ENCODE measurements around the gene SETMAR.
"Not testable (repeated sequence)": the region's sequence is repeated elsewhere in the genome, so short reads cannot be mapped to it uniquely, and the experiment has no call there.

Gene SETMAR
- total RNA-seq = 4.5 to 16.8 (median 10.3) reads per million in 9 experiments

- Mint-ChIP-seq H3K36me3 (ENCODE audit: insufficient read depth) (peaks cover 11% of the 10 kb centered on the region), H3K4me1 (ENCODE audit: low read depth in 2 of 2) (peaks cover 4 to 9% of the 10 kb centered on the region in 2 donors), H3K4me3 (peak within 1 kb of the TSS; percentile 84 to 92), H3K27ac (peak within 1 kb of the TSS; percentile 91 to 93), H3K9me3 (no peaks in the 10 kb centered on the region), H3K27me3 (no peaks in the 10 kb centered on the region)
- peak; percentile 71 to 77 (median 74) for DNase-seq
- peak; percentile 94 for ATAC-seq (replicated peaks)
Measured at GRCh38 chr3:4303187-4304123, at the start of gene SETMAR. Gene SETMAR, plus strand, starts transcription at chr3:4303369. Its CDS starts 2 bp downstream, at chr3:4303371.

DNA sequence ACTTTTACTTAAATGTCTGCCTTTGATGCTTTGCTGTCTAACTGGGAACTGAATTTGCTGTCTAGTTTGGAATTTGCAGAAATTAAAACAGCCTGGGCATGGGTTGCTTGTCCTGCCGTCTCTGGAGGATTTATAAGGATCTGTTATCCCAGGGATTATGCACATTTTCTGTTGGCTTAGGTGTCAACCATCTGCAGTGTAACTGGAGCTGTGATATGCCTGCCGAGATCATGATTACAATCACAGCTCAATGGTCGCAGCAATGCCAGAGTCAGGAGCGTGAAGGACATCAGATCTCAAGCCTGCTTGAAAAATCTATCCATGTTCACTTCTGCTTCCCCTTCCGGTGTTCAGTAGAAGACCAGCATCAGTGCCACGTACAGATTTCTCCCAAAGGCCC lies 41.8 kb upstream of the SETMAR start:
- no peak for DNase-seq
- Mint-ChIP-seq H3K4me1 (ENCODE audit: low read depth in 2 of 2) (no peaks in the 10 kb centered on the region), H3K9me3 (no peaks in the 10 kb centered on the region), H3K36me3 (ENCODE audit: insufficient read depth) (no peaks in the 10 kb centered on the region), H3K27ac (no peak overlapping the region), H3K27me3 (no peaks in the 10 kb centered on the region), H3K4me3 (no peak overlapping the region)
- no peak for ATAC-seq (replicated peaks)

DNA sequence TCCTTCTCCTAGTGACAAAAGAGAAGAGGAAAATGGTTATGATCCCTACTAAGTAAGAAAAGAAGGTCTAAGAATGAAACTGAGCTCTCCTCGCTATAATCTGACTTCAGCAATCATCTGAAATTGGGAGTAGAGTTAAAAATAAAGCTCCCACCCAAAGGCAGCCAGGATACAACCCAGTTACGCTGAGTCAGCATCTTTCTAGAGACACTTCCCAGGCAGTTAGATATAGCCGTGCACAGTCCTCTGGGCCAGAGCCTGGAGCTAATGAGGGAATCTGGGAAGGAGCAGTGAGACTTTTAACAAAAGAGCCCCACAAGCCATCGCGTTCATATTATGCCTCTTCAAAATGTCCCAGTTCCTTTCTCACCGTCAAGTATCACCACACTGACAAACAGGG lies 39.1 kb upstream of the SETMAR start:
- no peaks in the 10 kb centered on the region for H3K4me1 Mint-ChIP-seq (ENCODE audit: low read depth in 2 of 2)
- no peaks in the 10 kb centered on the region for H3K27me3 Mint-ChIP-seq
- DNase-seq (no peak), ATAC-seq (replicated peaks) (no peak)
- H3K36me3 Mint-ChIP-seq (ENCODE audit: insufficient read depth) = no peaks in the 10 kb centered on the region
- H3K27ac Mint-ChIP-seq = no peak overlapping the region
- no peaks in the 10 kb centered on the region for H3K9me3 Mint-ChIP-seq
- H3K4me3 Mint-ChIP-seq = no peak overlapping the region

- Mint-ChIP-seq H3K9me3 (no peaks in the 10 kb centered on the region), H3K36me3 (ENCODE audit: insufficient read depth) (no peaks in the 10 kb centered on the region), H3K27me3 (no peaks in the 10 kb centered on the region), H3K4me1 (ENCODE audit: low read depth in 2 of 2) (peaks cover 0 to 5% of the 10 kb centered on the region in 2 donors), H3K4me3 (peak overlapping the region in 1 of 2 donors; percentile 16), H3K27ac (peak overlapping the region in 1 of 2 donors; percentile 19)
- no peak for DNase-seq
- peak; percentile 44 for ATAC-seq (replicated peaks)
Measured at GRCh38 chr3:4270720-4271119, 32.4 kb upstream of the SETMAR start.

GRCh38 chr3:4271834-4272233 lies 31.3 kb upstream of the SETMAR start:
- DNase-seq = no peak
- Mint-ChIP-seq H3K36me3 (ENCODE audit: insufficient read depth) (no peaks in the 10 kb centered on the region), H3K4me3 (peak overlapping the region in 1 of 2 donors; percentile 22), H3K9me3 (no peaks in the 10 kb centered on the region), H3K27ac (no peak overlapping the region), H3K27me3 (no peaks in the 10 kb centered on the region), H3K4me1 (ENCODE audit: low read depth in 2 of 2) (peaks cover 0 to 5% of the 10 kb centered on the region in 2 donors)
- ATAC-seq (replicated peaks) = no peak

- no peak for ATAC-seq (replicated peaks)
- peaks cover 0 to 11% of the 10 kb centered on the region in 2 donors for H3K27me3 Mint-ChIP-seq
- H3K36me3 Mint-ChIP-seq (ENCODE audit: insufficient read depth) = no peaks in the 10 kb centered on the region
- DNase-seq = no peak
- no peak overlapping the region for H3K27ac Mint-ChIP-seq
- no peak overlapping the region for H3K4me3 Mint-ChIP-seq
- no peaks in the 10 kb centered on the region for H3K9me3 Mint-ChIP-seq
- no peaks in the 10 kb centered on the region for H3K4me1 Mint-ChIP-seq (ENCODE audit: low read depth in 2 of 2)
Measured at GRCh38 chr3:4279516-4280105, 23.6 kb upstream of the SETMAR start.

DNA sequence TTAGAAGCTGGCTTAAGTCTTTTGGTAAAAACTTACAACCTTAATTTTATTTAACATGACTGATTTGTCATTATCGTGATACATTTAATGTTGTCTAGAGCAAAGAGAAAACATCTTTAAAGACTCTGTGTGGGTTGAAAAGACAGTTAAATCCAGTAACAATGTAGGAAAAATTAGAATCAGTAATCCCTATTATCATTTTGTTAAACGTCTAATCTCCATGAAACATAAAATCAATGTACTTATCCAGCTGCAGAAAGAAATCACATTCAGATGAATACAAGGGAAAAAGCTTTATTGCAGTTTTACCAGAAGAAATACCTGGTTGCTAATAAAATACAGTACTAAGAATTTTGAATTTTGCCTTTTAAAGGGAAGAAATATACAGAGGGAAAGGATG lies 21.2 kb upstream of the SETMAR start:
- ATAC-seq (replicated peaks) (no peak), DNase-seq (no peak)
- no peak overlapping the region for H3K4me3 Mint-ChIP-seq
- no peaks in the 10 kb centered on the region for H3K36me3 Mint-ChIP-seq (ENCODE audit: insufficient read depth)
- no peaks in the 10 kb centered on the region for H3K4me1 Mint-ChIP-seq (ENCODE audit: low read depth in 2 of 2)
- H3K9me3 Mint-ChIP-seq = no peaks in the 10 kb centered on the region
- H3K27me3 Mint-ChIP-seq = peaks cover 0 to 13% of the 10 kb centered on the region in 2 donors
- H3K27ac Mint-ChIP-seq = no peak overlapping the region

DNA sequence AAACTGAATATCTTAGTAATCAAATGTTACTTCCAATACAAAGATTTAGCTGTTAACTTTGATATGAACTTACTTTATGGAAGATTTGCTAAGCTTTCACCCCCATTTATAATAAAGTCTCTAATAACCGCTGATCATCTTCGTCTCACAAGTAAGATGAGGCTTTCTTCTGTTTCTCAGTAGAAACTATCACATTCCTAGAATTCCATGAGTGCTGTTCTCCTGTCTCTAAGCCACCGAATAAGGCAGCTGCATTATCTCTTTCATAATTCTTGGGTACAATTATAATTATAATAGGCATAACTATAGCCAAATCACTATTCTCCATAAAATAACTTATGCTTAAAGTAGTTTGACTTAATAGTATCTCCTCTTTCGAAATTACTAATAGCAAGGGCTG lies 18.3 kb upstream of the SETMAR start:
- H3K27me3 Mint-ChIP-seq = peaks cover 0 to 29% of the 10 kb centered on the region in 2 donors
- H3K36me3 Mint-ChIP-seq (ENCODE audit: insufficient read depth) = no peaks in the 10 kb centered on the region

DNA sequence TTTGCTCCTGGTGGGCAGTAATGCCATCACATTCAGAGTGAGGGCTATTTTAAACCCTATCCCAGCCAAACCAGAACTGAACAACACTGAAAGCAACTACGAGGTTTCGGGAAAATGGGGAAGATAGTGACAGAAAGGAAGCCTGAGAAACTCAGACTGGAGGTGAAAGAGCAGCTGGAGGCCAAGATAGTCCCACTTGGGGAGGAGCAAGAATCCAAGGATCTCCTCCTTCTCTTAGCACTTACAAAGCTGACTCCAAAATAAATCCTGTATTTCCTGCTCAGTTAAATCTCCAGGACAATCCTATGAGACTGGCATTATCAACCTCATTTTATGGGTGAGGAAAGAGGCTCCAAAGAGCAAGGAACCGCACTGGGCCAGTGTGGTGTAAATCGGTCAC lies 14.1 kb upstream of the SETMAR start:
- Mint-ChIP-seq H3K36me3 (ENCODE audit: insufficient read depth) (no peaks in the 10 kb centered on the region), H3K9me3 (no peaks in the 10 kb centered on the region), H3K27me3 (peaks cover 0 to 24% of the 10 kb centered on the region in 2 donors), H3K27ac (no peak overlapping the region), H3K4me1 (ENCODE audit: low read depth in 2 of 2) (no peaks in the 10 kb centered on the region), H3K4me3 (no peak overlapping the region)
- ATAC-seq (replicated peaks) = no peak
- DNase-seq = no peak

More for the DNA sequence above, 18.3 kb upstream of the SETMAR start:
- Mint-ChIP-seq H3K4me1 (ENCODE audit: low read depth in 2 of 2) (no peaks in the 10 kb centered on the region), H3K9me3 (no peaks in the 10 kb centered on the region), H3K27ac (no peak overlapping the region), H3K4me3 (no peak overlapping the region)
- DNase-seq = no peak
- ATAC-seq (replicated peaks) = no peak

GRCh38 chr3:4290272-4290893 lies 12.8 kb upstream of the SETMAR start:
- no peaks in the 10 kb centered on the region for H3K9me3 Mint-ChIP-seq
- H3K4me3 Mint-ChIP-seq = no peak overlapping the region
- DNase-seq = peak; percentile 13 to 41 (median 22)
- H3K36me3 Mint-ChIP-seq (ENCODE audit: insufficient read depth) = no peaks in the 10 kb centered on the region
- H3K4me1 Mint-ChIP-seq (ENCODE audit: low read depth in 2 of 2) = no peaks in the 10 kb centered on the region
- peaks cover 0 to 16% of the 10 kb centered on the region in 2 donors for H3K27me3 Mint-ChIP-seq
- ATAC-seq (replicated peaks) = peak; percentile 66
- no peak overlapping the region for H3K27ac Mint-ChIP-seq

DNA sequence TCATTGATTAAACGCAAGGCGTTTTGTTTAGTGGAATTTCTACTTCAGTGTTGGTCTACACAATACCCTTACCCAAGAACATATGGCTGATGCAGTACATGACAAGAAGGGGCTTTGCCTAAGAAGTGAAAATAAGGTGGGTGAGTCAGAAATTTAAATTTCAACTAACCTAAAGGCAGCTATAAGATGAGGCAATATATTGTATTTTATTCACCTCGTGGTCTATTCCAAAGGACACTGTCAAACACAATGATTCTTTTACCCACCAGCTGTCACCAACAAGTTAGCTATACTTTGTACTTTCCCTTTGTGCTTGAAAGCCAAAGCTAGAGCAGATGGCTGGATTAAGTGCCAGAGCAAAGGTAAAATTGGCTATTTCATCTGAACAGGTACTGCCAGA lies 10.9 kb upstream of the SETMAR start:
- H3K4me3 Mint-ChIP-seq = no peak overlapping the region
- H3K27ac Mint-ChIP-seq = no peak overlapping the region
- no peaks in the 10 kb centered on the region for H3K36me3 Mint-ChIP-seq (ENCODE audit: insufficient read depth)
- H3K4me1 Mint-ChIP-seq (ENCODE audit: low read depth in 2 of 2) = no peaks in the 10 kb centered on the region
- DNase-seq (no peak), ATAC-seq (replicated peaks) (no peak)
- H3K27me3 Mint-ChIP-seq = peaks cover 0 to 16% of the 10 kb centered on the region in 2 donors
- no peaks in the 10 kb centered on the region for H3K9me3 Mint-ChIP-seq

DNA sequence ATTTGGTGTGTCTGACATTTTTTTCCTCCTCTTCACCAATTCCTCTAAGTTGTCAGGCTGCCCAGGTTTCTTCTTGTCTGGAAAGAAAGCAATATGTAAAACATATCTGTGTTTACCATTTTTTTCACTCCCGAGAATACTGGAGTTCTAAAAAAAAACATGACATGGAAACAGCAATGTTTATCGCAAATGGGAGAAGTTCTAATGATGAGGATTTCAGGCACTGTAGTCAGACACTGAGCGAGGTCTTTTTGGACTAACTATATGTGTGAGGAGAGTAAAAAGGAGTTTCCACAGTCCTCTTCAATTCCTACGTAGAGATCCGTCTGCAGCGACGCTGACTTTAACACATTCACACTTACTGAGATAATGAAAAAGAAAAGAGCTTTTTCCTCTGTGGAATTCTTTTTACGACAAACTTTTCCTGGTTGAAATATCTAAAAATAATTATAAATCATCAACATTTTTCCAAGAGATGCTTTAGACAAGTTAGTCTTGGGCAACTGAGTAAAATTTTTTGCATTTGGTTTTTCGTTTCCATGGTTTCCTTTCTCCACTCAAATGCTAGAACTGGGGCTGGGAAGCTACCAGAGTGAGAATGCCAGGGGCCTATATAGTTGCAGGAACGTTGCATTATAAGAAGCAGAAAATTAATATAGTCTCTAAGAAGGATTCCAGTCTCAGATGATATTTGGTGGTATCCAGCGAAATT lies 8.4 kb upstream of the SETMAR start:
- DNase-seq (no peak), ATAC-seq (replicated peaks) (no peak)
- Mint-ChIP-seq H3K36me3 (ENCODE audit: insufficient read depth) (no peaks in the 10 kb centered on the region), H3K27ac (no peak overlapping the region), H3K4me1 (ENCODE audit: low read depth in 2 of 2) (no peaks in the 10 kb centered on the region), H3K9me3 (no peaks in the 10 kb centered on the region), H3K4me3 (no peak overlapping the region), H3K27me3 (peaks cover 0 to under 1% of the 10 kb centered on the region in 2 donors)

DNA sequence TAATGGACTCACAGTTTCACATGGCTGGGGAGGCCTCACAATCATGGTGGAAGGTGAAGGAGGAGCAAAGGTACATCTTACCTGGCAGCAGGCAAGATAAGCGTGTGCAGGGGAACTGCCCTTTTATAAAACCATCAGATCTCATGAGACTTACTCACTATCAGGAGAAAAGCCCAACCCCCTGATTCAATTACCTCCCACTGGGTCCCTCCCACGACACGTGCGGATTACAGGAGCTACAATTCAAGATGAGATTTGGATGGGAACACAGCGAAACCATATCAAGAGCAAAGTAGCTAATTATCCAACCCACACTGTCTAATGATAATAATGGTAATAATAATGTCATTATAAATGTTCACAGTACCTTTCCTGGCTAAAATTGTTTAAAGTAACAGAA lies 6.7 kb upstream of the SETMAR start:
- not testable (repeated sequence) for H3K36me3 Mint-ChIP-seq (ENCODE audit: insufficient read depth); ATAC-seq (replicated peaks); DNase-seq; H3K4me3 Mint-ChIP-seq; H3K27ac Mint-ChIP-seq; H3K4me1 Mint-ChIP-seq (ENCODE audit: low read depth in 2 of 2); H3K27me3 Mint-ChIP-seq; H3K9me3 Mint-ChIP-seq

Data from effector memory CD8-positive, alpha-beta T cell (primary cell).